ENCODE data around the gene CCR6.

DNA sequence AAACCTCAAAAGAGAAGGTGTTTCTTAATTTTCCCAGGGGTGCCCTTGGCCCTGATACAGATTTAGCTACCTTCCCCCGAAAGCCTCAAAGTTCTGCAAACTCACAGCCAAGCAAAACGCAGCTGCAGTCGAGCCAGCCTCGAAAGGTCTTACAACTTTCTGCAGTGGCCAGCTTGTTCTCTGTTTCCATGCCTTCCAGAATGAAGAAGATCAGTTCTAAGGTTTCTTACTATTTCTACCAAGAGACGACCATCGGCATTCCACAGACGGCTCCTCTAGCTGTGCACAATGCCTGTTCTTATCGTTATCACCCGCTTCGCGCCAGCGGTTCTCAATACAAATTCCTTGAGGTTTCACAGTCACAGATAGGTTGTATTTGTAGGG is 28.5 kb upstream of the CCR6 start:
- TF ChIP-seq, protein P1, sequence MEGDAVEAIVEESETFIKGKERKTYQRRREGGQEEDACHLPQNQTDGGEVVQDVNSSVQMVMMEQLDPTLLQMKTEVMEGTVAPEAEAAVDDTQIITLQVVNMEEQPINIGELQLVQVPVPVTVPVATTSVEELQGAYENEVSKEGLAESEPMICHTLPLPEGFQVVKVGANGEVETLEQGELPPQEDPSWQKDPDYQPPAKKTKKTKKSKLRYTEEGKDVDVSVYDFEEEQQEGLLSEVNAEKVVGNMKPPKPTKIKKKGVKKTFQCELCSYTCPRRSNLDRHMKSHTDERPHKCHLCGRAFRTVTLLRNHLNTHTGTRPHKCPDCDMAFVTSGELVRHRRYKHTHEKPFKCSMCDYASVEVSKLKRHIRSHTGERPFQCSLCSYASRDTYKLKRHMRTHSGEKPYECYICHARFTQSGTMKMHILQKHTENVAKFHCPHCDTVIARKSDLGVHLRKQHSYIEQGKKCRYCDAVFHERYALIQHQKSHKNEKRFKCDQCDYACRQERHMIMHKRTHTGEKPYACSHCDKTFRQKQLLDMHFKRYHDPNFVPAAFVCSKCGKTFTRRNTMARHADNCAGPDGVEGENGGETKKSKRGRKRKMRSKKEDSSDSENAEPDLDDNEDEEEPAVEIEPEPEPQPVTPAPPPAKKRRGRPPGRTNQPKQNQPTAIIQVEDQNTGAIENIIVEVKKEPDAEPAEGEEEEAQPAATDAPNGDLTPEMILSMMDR (IDR thresholded peaks at IDR 0.05; ENCODE audit: extremely low read depth in 1 of 2, insufficient read depth in 1 of 2, low read depth in 1 of 2, low read length in 2 of 2) = no peak
- TF ChIP-seq JUN (IDR thresholded peaks at IDR 0.05; ENCODE audit: borderline replicate concordance, insufficient read depth, insufficient read length, low read depth) (no peak), POLR2A (IDR thresholded peaks at IDR 0.05; ENCODE audit: low read depth, low read length) (no peak), POLR2AphosphoS5 (IDR thresholded peaks at IDR 0.05; ENCODE audit: insufficient read depth, low read depth, low read length) (no peak)

All from endothelial cell of umbilical vein (primary cell).